Osteoblast (primary cell): ENCODE data around the gene CAMK2G. TPM values are rescaled to one million over a fixed set of nuclear protein-coding genes. Genes with fewer than 3 reads are reported as not detected.
A peak's percentile ranks its signal among the peaks of the same experiment; 100 is the strongest.

Experiments used
- DNase-seq: peaks from one replicate; pipeline ENCODE4 v3.0.0; 2011; ENCODE audit warnings: low spot score, mixed read lengths; ENCODE audit not compliant: insufficient read length; ENCODE audit errors: missing footprints
- H2AFZ ChIP-seq: 2 replicates; pipeline ENCODE4 v1.6.0; 2011; ENCODE audit warnings: mild to moderate bottlenecking, low read length
- H3K27ac ChIP-seq: 2 replicates; pipeline ENCODE4 v1.5.1; 2011; ENCODE audit warnings: mild to moderate bottlenecking, low read depth, low read length, moderate library complexity
- H3K27me3 ChIP-seq: 2 replicates; pipeline ENCODE4 v1.6.0; 2012; ENCODE audit warnings: mild to moderate bottlenecking, control low read depth, inconsistent platforms, low read length, moderate library complexity; ENCODE audit not compliant: insufficient read depth
- H3K36me3 ChIP-seq: 2 replicates; pipeline ENCODE4 v1.5.1; 2011; ENCODE audit warnings: mild to moderate bottlenecking, low read length, control low read depth, moderate library complexity; ENCODE audit not compliant: insufficient read depth
- H3K4me1 ChIP-seq: 2 replicates; pipeline ENCODE4 v1.5.1; 2011; ENCODE audit warnings: mild to moderate bottlenecking, low read length, control low read depth, moderate library complexity; ENCODE audit not compliant: insufficient read depth
- H3K4me2 ChIP-seq: 2 replicates; pipeline ENCODE4 v1.6.0; 2011; ENCODE audit warnings: mild to moderate bottlenecking, low read length; ENCODE audit not compliant: insufficient read depth
- H3K4me3 ChIP-seq: fragments of 200-600 bp; sonication (generic); 3 replicates; pipeline ENCODE4 v1.5.1; 2012; ENCODE audit warnings: mild to moderate bottlenecking, low read length, inconsistent platforms; ENCODE audit not compliant: insufficient read depth
- H3K79me2 ChIP-seq: 2 replicates; pipeline ENCODE4 v1.6.0; 2012; ENCODE audit warnings: mild to moderate bottlenecking, low read length, control low read depth, inconsistent platforms; ENCODE audit not compliant: insufficient read depth
- H3K9me3 ChIP-seq: 2 replicates; pipeline ENCODE4 v1.5.1; 2011; ENCODE audit warnings: low read depth, low read length, control low read depth
- H4K20me1 ChIP-seq: 2 replicates; pipeline ENCODE4 v1.6.0; 2012; ENCODE audit warnings: mild to moderate bottlenecking, low read length, control low read depth; ENCODE audit not compliant: insufficient read depth
- CTCF ChIP-seq: IDR thresholded peaks from 2 replicates; pipeline ENCODE4 v1.5.1; 2011; ENCODE audit warnings: mild to moderate bottlenecking, low read depth, low read length, moderate library complexity; ENCODE audit errors: extremely low read depth
- small RNA-seq: library from RNA; depleted of rRNA; stranded (forward); fragments of <200 nt; gene quantifications from one replicate; pipeline ENCODE3, GENCODE V24; 2012
- total RNA-seq: library from RNA; depleted of rRNA; stranded (reverse); fragments of >200 nt; gene quantifications from 2 replicates; pipeline ENCODE4 v1.2.3, GENCODE V29; 2012

CAMK2G gene
- total RNA-seq, 1 donor, result 22.4 TPM

DNA sequence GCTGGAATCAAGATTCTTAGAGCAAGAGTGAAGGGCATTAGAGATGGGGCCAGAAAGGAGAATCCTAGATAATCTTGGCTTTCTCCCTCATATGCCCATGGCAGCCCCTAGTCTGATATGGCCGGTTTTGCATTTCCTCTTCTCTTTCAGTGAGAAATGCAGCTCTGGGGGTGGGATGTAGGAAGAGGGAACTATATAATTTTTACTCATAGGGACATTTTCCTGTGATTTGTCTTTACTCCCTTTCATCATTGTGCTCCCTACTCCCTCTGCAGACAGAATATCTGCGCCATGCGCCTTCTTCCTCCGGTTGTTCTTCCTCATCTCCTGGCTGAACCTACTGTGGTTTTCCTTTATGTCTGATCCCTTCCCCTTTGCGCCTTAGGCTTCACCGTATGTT, 109.3 kb downstream of the CAMK2G start:
- no peaks in the 10 kb centered on the region for H3K9me3 ChIP-seq
- no peak overlapping the region for H3K27ac ChIP-seq
- no peak overlapping the region for H3K4me2 ChIP-seq
- no peak for DNase-seq
- H2AFZ ChIP-seq, result no peak overlapping the region
- peaks cover 25% of the 10 kb centered on the region for H3K79me2 ChIP-seq
- H4K20me1 ChIP-seq, result peaks cover 35% of the 10 kb centered on the region
- no peak for TF ChIP-seq CTCF
- H3K4me1 ChIP-seq, result peaks cover 6% of the 10 kb centered on the region
- H3K27me3 ChIP-seq, result no peaks in the 10 kb centered on the region
- peaks cover 94% of the 10 kb centered on the region for H3K36me3 ChIP-seq
- no peak overlapping the region for H3K4me3 ChIP-seq

DNA sequence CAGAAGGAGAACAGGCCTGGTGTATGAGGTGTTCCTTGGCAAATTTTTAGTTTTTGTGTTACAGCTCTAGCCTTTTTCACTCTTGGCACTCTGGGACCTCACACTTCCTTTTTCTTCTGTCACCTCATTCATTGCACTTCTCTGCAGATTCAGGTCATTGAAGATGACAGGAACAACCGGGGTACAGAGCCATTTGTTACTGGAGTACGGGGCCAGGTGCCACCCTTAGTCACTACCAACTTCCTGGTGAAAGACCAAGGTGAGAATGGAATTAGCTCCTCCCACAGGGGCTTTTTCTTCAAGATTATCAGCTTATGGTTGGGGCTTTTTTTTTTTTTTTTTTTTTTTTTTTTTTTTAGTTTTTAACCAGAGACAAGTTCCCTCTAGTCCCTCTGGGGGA, 111.0 kb downstream of the CAMK2G start:
- peaks cover 94% of the 10 kb centered on the region for H3K36me3 ChIP-seq
- peaks cover 41% of the 10 kb centered on the region for H3K79me2 ChIP-seq
- peaks cover 6% of the 10 kb centered on the region for H3K4me1 ChIP-seq
- no peak for DNase-seq
- H3K4me3 ChIP-seq, result no peak overlapping the region
- no peak for TF ChIP-seq CTCF
- no peak overlapping the region for H3K4me2 ChIP-seq
- H3K27ac ChIP-seq, result no peak overlapping the region
- H2AFZ ChIP-seq, result no peak overlapping the region
- H3K27me3 ChIP-seq, result no peaks in the 10 kb centered on the region
- H3K9me3 ChIP-seq, result no peaks in the 10 kb centered on the region
- H4K20me1 ChIP-seq, result peaks cover 49% of the 10 kb centered on the region

- H3K4me3 ChIP-seq, result no peak overlapping the region
- no peak overlapping the region for H3K27ac ChIP-seq
- H3K36me3 ChIP-seq, result peaks cover 93% of the 10 kb centered on the region
- peaks cover 6% of the 10 kb centered on the region for H3K4me1 ChIP-seq
- peaks cover 51% of the 10 kb centered on the region for H4K20me1 ChIP-seq
- peaks cover 43% of the 10 kb centered on the region for H3K79me2 ChIP-seq
- no peak for TF ChIP-seq CTCF
- H3K9me3 ChIP-seq, result no peaks in the 10 kb centered on the region
- no peak overlapping the region for H2AFZ ChIP-seq
- DNase-seq, result peak; percentile 85
- no peak overlapping the region for H3K4me2 ChIP-seq
- H3K27me3 ChIP-seq, result no peaks in the 10 kb centered on the region
Measured at GRCh38 chr10:73762915-73763314, 111.4 kb downstream of the CAMK2G start.

Small RNAs within 50 kb of the gene (small RNA-seq; reads per million reads assigned to genes)
- gene AC022400.9, result not detected
- not detected for gene ZSWIM8-AS1

Other genes with a start within 250 kb of the CAMK2G start
- not detected in 2 replicates for gene MYOZ1, start 233.1 kb downstream of the CAMK2G start, total RNA-seq
- gene SYNPO2L, start 218.5 kb downstream of the CAMK2G start, total RNA-seq, result under 0.01 TPM in 1 of 2 replicates, not detected in the other
- gene AGAP5, start 176.4 kb downstream of the CAMK2G start, total RNA-seq, result 3.5 and 4.0 TPM in 2 replicates
- gene SEC24C, start 130.2 kb downstream of the CAMK2G start, total RNA-seq, result 28.3 and 28.6 TPM in 2 replicates
- 11.2 and 12.7 TPM in 2 replicates for gene CHCHD1, start 92.5 kb downstream of the CAMK2G start, total RNA-seq
- 63.1 and 76.7 TPM in 2 replicates for gene ZSWIM8, start 88.9 kb downstream of the CAMK2G start, total RNA-seq
- gene NDST2, start 63.0 kb downstream of the CAMK2G start, total RNA-seq, result 30.4 and 35.8 TPM in 2 replicates
- 27.9 and 40.7 TPM in 2 replicates for gene PLAU, start 36.6 kb upstream of the CAMK2G start, total RNA-seq
- gene VCL, start 123.6 kb upstream of the CAMK2G start, total RNA-seq, result 169 and 201 TPM in 2 replicates